Vagina (tissue), 2 donors: ENCODE data around the gene ALX3.

Experiments used
- CTCF ChIP-seq, 3 experiments: fragments of 450-650 bp in 2 of 3; fragments of 200-600 bp in 1 of 3; sonication (generic) in 1 of 3; IDR thresholded peaks; one replicate each; pipeline ENCODE4 v1.5.1; 2017 to 2019; ENCODE audit warnings: antibody characterized with exemption in 3 of 3, mild to moderate bottlenecking in 2 of 3, moderate library complexity in 2 of 3
- POLR2A ChIP-seq, 2 donors: fragments of 450-650 bp; IDR thresholded peaks; one replicate each; pipeline ENCODE4 v1.6.1; 2017; ENCODE audit warnings: antibody characterized with exemption in 2 of 2, mild to moderate bottlenecking in 2 of 2, moderate library complexity in 2 of 2
- POLR2AphosphoS5 ChIP-seq, 2 donors: sonication (generic); formaldehyde crosslinking; IDR thresholded peaks; one replicate each; pipeline ENCODE4 v1.9.0; 2017; ENCODE audit warnings: antibody characterized with exemption in 2 of 2, mild to moderate bottlenecking in 2 of 2, low read depth in 1 of 2; ENCODE audit not compliant: insufficient read depth in 1 of 2

- TF ChIP-seq CTCF (IDR thresholded peaks at IDR 0.05) (no peak), POLR2A (IDR thresholded peaks at IDR 0.05) (no peak), POLR2AphosphoS5 (IDR thresholded peaks at IDR 0.05; ENCODE audit: insufficient read depth in 1 of 2, low read depth in 1 of 2) (no peak)
Measured at GRCh38 chr1:110083866-110084226, 13.4 kb upstream of the ALX3 start.
